ENCODE measurements around the gene DHRS4. TPM values are rescaled to one million over a fixed set of nuclear protein-coding genes. Genes with fewer than 3 reads are reported as not detected.

Gene DHRS4
- total and polyA plus RNA-seq, 9 of the 15 experiments (the other 6 are each of a cell fraction or from before 2014, with no cell fraction given) = 0.51 to 35.9 (median 10.1) TPM

DNA sequence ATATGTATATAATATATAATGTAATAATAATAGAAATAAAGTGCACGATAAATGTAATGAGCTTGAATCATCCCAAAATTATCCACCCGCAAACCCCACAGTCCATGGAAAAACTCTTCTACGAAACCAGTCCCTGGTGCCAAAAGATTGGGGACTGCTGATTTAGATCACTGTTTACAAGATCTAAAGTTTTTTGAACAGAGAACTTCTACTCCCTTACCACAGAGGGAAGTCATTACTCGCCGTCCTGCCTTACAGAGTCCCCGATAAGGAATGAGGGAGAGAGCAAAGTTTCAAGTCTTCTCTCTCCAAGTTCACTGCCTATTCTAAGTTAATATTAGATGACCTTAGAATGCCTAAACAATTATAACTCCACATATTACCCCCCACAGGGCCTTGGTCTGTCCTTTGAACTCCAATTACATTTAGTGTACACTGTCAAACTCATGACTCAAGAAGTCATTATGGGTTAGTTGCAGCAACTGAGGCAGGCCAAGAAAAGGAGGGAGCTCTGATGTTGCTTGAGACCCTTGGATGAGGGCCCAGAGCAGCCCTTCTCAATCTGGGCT is 21.8 kb upstream of the DHRS4 start:
- Histone ChIP-seq H3K4me2 (ENCODE audit: insufficient read depth, low read length) (peak overlapping the region; percentile 29; the same call in 1 of the 2 replicates), H3K27ac (ENCODE audit: extremely low read depth, low read depth, low read length) (peak overlapping the region; percentile 18), H4K20me1 (replicated peaks; ENCODE audit: control insufficient read depth, insufficient read depth, low read length) (no peaks in the 10 kb centered on the region), H3K9me3 (replicated peaks; ENCODE audit: control insufficient read depth, insufficient read depth, low read depth, low read length) (no peaks in the 10 kb centered on the region), H3K4me1 (replicated peaks in 1 of 2; ENCODE audit: control insufficient read depth in 2 of 2, insufficient read depth in 2 of 2, low read length in 2 of 2) (peaks cover 4 to 35% of the 10 kb centered on the region in 2 experiments; a peak in 4 of 5 replicates), H3K36me3 (ENCODE audit: control insufficient read depth, insufficient read depth, low read length) (no peaks in the 10 kb centered on the region), H2AFZ (ENCODE audit: low read depth, low read length) (no peak overlapping the region), H3K9ac (ENCODE audit: insufficient read depth in 1 of 2, low read depth in 2 of 2, low read length in 2 of 2) (no peak overlapping the region), H3K79me2 (ENCODE audit: control insufficient read depth, insufficient read depth, low read length) (no peaks in the 10 kb centered on the region), H3K27me3 (ENCODE audit: control insufficient read depth in 2 of 2, insufficient read depth in 2 of 2, low read length in 2 of 2) (no peaks in the 10 kb centered on the region), H3K9me1 (ENCODE audit: control insufficient read depth, insufficient read depth, low read length) (no peaks in the 10 kb centered on the region), H3K4me3 (no peak overlapping the region)
- ATAC-seq (peak; percentile 32), DNase-seq (ENCODE audit: extremely low read depth in 1 of 4, low spot score in 3 of 4) (peak in 1 of 4 experiments; percentile 41), FAIRE-seq (peak; percentile 49)
- in situ Hi-C loops (cut with MboI) (no loop called here), intact Hi-C loops (cut with micrococcal nuclease) (loop anchor here (5.0 kb wide), 1 partner anchor 200 kb away; no protein-coding TSS in a partner anchor)
- CTCF ChIA-PET (ENCODE audit: low intra/inter-chr PET ratio) = no interaction called here
- POLR2A ChIA-PET = no interaction called here
- BruUV-seq (replicated peaks) = no TSS peak
- 18% methylated on average over 6 of the region's 6 CpGs for WGBS (ENCODE audit: insufficient coverage, low coverage, missing lambda C conversion rate)
- no peak for TF ChIP-seq MYC (IDR thresholded peaks at IDR 0.05; ENCODE audit: low read depth, low read length)
- TF ChIP-seq MYC (CRISPR knock-in tag; IDR thresholded peaks at IDR 0.05; ENCODE audit: borderline replicate concordance, low read depth) = no peak
- no peak for TF ChIP-seq RBBP5 (IDR thresholded peaks at IDR 0.05; ENCODE audit: borderline replicate concordance, insufficient read depth, low read length, poor library complexity, severe bottlenecking)
- TF ChIP-seq, protein P1, sequence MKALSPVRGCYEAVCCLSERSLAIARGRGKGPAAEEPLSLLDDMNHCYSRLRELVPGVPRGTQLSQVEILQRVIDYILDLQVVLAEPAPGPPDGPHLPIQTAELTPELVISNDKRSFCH (CRISPR knock-in tag; IDR thresholded peaks at IDR 0.05) = no peak
- TF ChIP-seq, protein P1 (tag; IDR thresholded peaks at IDR 0.05) = no peak
- TF ChIP-seq ZNF232 (CRISPR knock-in tag; IDR thresholded peaks at IDR 0.05) = no peak
- TF ChIP-seq TAF15 (IDR thresholded peaks at IDR 0.05; ENCODE audit: low read depth, low read length) = no peak
- no peak for TF ChIP-seq PTTG1 (tag; IDR thresholded peaks at IDR 0.05; ENCODE audit: low read depth)
- TF ChIP-seq NR4A1 (CRISPR knock-in tag; IDR thresholded peaks at IDR 0.05) = no peak
- TF ChIP-seq NR4A1 (tag; IDR thresholded peaks at IDR 0.05) = 0 out of 2 replicates have a peak, but pooled peaks have one; percentile 45
- no peak for TF ChIP-seq HMG20B (CRISPR knock-in tag; IDR thresholded peaks at IDR 0.05)
- TF ChIP-seq TEAD4 (IDR thresholded peaks at IDR 0.05; ENCODE audit: low read length) = peak; percentile 63; the same call in 1 of the 2 replicates
- TF ChIP-seq TEAD4 (CRISPR knock-in tag; IDR thresholded peaks at IDR 0.05; ENCODE audit: borderline replicate concordance) = no peak
- TF ChIP-seq SIRT6 (IDR thresholded peaks at IDR 0.05; ENCODE audit: low read depth, low read length) = no peak
- no peak for TF ChIP-seq E2F3 (CRISPR knock-in tag; IDR thresholded peaks at IDR 0.05)
- TF ChIP-seq HMBOX1 (IDR thresholded peaks at IDR 0.05) = peak; percentile 23; the same call in 1 of the 2 replicates
- no peak for TF ChIP-seq JUND (IDR thresholded peaks at IDR 0.05; ENCODE audit: borderline replicate concordance, low read depth, low read length)
- peak; percentile 16; the same call in 1 of the 3 replicates for TF ChIP-seq JUND (tag; IDR thresholded peaks at IDR 0.05; ENCODE audit: borderline replicate concordance, low read depth, low read length)
- TF ChIP-seq KDM2B (CRISPR knock-in tag; IDR thresholded peaks at IDR 0.05) = no peak
- TF ChIP-seq CBFA2T3 (IDR thresholded peaks at IDR 0.05) = 0 out of 2 replicates have a peak, but pooled peaks have one; percentile 20
- no peak for TF ChIP-seq ZNF253 (CRISPR knock-in tag; conservative IDR thresholded peaks at IDR 0.05)
- peak in 1 of 2 experiments; percentile 14; a peak in 1 of 4 replicates for TF ChIP-seq RAD21 (CRISPR knock-in tag; conservative IDR thresholded peaks at IDR 0.05 in 1 of 2, IDR thresholded peaks at IDR 0.05 in 1 of 2)
